Type B pancreatic cell (in vitro differentiated cells): ENCODE data around the gene LPCAT1. TPM values are rescaled to one million over a fixed set of nuclear protein-coding genes. Genes with fewer than 3 reads are reported as not detected.

Experiments used
- DNase-seq: peaks from one replicate; pipeline ENCODE4 v3.0.0; 2021; ENCODE audit warnings: mixed read lengths; ENCODE audit not compliant: unreplicated experiment; ENCODE audit errors: extremely low spot score
- H3K27ac Mint-ChIP-seq: 2 replicates; pipeline ENCODE4 v1.8.0; 2021; ENCODE audit warnings: mild to moderate bottlenecking, mixed read lengths
- H3K27me3 Mint-ChIP-seq: 2 replicates; pipeline ENCODE4 v1.8.0; 2021; ENCODE audit warnings: mixed read lengths
- H3K36me3 Mint-ChIP-seq: 2 replicates; pipeline ENCODE4 v1.8.0; 2021; ENCODE audit warnings: mixed read lengths
- H3K4me1 Mint-ChIP-seq: one replicate; pipeline ENCODE4 v1.8.0; 2021; ENCODE audit warnings: mixed read lengths; ENCODE audit not compliant: unreplicated experiment
- H3K4me3 Mint-ChIP-seq: 2 replicates; pipeline ENCODE4 v1.8.0; 2021; ENCODE audit warnings: mild to moderate bottlenecking, mixed read lengths
- H3K9me3 Mint-ChIP-seq: 2 replicates; pipeline ENCODE4 v1.8.0; 2021; ENCODE audit warnings: mixed read lengths
- CTCF ChIP-seq: fragments of 200-600 bp; sonication (generic); conservative IDR thresholded peaks from 2 replicates; pipeline ENCODE4 v1.5.0; 2021; ENCODE audit warnings: antibody characterized with exemption, mild to moderate bottlenecking
- total RNA-seq: library from RNA; stranded (reverse); gene quantifications from 2 replicates; pipeline ENCODE4 v1.2.1, GENCODE V29; 2021; ENCODE audit warnings: low replicate concordance

The LPCAT1 gene
- total RNA-seq, 1 donor from 2014 or later, result 91.6 TPM

- H3K4me3 Mint-ChIP-seq, result no peak overlapping the region
- no peak overlapping the region for H3K27ac Mint-ChIP-seq
- no peak for TF ChIP-seq CTCF
- H3K27me3 Mint-ChIP-seq, result no peaks in the 10 kb centered on the region
- no peak for DNase-seq
- peaks cover 23% of the 10 kb centered on the region for H3K4me1 Mint-ChIP-seq
- peaks cover 8% of the 10 kb centered on the region for H3K36me3 Mint-ChIP-seq
- H3K9me3 Mint-ChIP-seq, result no peaks in the 10 kb centered on the region
These were observed 23.2 kb downstream of the LPCAT1 start for GRCh38 chr5:1500411-1501091.

- Mint-ChIP-seq H3K36me3 (peaks cover 8% of the 10 kb centered on the region), H3K9me3 (no peaks in the 10 kb centered on the region), H3K4me3 (no peak overlapping the region), H3K27me3 (no peaks in the 10 kb centered on the region), H3K4me1 (peaks cover 22% of the 10 kb centered on the region), H3K27ac (no peak overlapping the region)
- no peak for TF ChIP-seq CTCF
- no peak for DNase-seq
These were observed 23.9 kb downstream of the LPCAT1 start for GRCh38 chr5:1499851-1500250.

GRCh38 chr5:1498623-1499416 lies 24.9 kb downstream of the LPCAT1 start:
- no peak overlapping the region for H3K27ac Mint-ChIP-seq
- peaks cover 18% of the 10 kb centered on the region for H3K4me1 Mint-ChIP-seq
- no peaks in the 10 kb centered on the region for H3K9me3 Mint-ChIP-seq
- DNase-seq, result no peak
- no peak for TF ChIP-seq CTCF
- no peak overlapping the region for H3K4me3 Mint-ChIP-seq
- H3K36me3 Mint-ChIP-seq, result peaks cover 8% of the 10 kb centered on the region
- no peaks in the 10 kb centered on the region for H3K27me3 Mint-ChIP-seq

- peaks cover 8% of the 10 kb centered on the region for H3K36me3 Mint-ChIP-seq
- DNase-seq, result no peak
- no peak for TF ChIP-seq CTCF
- no peaks in the 10 kb centered on the region for H3K9me3 Mint-ChIP-seq
- no peak overlapping the region for H3K27ac Mint-ChIP-seq
- H3K4me1 Mint-ChIP-seq, result peaks cover 10% of the 10 kb centered on the region
- no peak overlapping the region for H3K4me3 Mint-ChIP-seq
- no peaks in the 10 kb centered on the region for H3K27me3 Mint-ChIP-seq
These were observed 25.8 kb downstream of the LPCAT1 start for GRCh38 chr5:1497795-1498622.

GRCh38 chr5:1497242-1497777 lies 26.4 kb downstream of the LPCAT1 start:
- H3K27me3 Mint-ChIP-seq, result no peaks in the 10 kb centered on the region
- no peak overlapping the region for H3K4me3 Mint-ChIP-seq
- no peak for TF ChIP-seq CTCF
- no peak for DNase-seq
- H3K36me3 Mint-ChIP-seq, result peaks cover 8% of the 10 kb centered on the region
- H3K27ac Mint-ChIP-seq, result no peak overlapping the region
- H3K9me3 Mint-ChIP-seq, result no peaks in the 10 kb centered on the region
- H3K4me1 Mint-ChIP-seq, result peaks cover 6% of the 10 kb centered on the region
